Aorta (tissue), 5 donors: Measurements from ENCODE around the gene ZYX. TPM values are rescaled to one million over a fixed set of nuclear protein-coding genes. Genes with fewer than 3 reads are reported as not detected.
"Not testable (repeated sequence)": the region's sequence is repeated elsewhere in the genome, so short reads cannot be mapped to it uniquely, and the experiment has no call there.

Experiments used
- ATAC-seq: fragments of 200-7000 bp; cut with Tn5 transposase; one replicate; pipeline ENCODE4 v1.9.1; 2022; ENCODE audit warnings: moderate library complexity; ENCODE audit not compliant: low FRiP score
- DNase-seq, 2 donors: peaks; one replicate each; pipeline ENCODE4 v3.0.0-alpha.2; 2020
- H3K27ac ChIP-seq, 2 donors: one replicate each; pipeline ENCODE4 v1.5.1; 2013; ENCODE audit warnings: low read length in 2 of 2, mild to moderate bottlenecking in 2 of 2, moderate library complexity in 2 of 2, control low read depth in 1 of 2, inconsistent platforms in 1 of 2, low read depth in 1 of 2
- H3K27me3 ChIP-seq, 2 donors: one replicate each; pipeline ENCODE4 v1.6.1; 2013; ENCODE audit warnings: control low read depth in 1 of 2, low read length in 1 of 2, mild to moderate bottlenecking in 1 of 2, moderate library complexity in 1 of 2; ENCODE audit not compliant: insufficient read depth in 2 of 2, control insufficient read depth in 1 of 2
- H3K36me3 ChIP-seq, 2 donors: one replicate each; pipeline ENCODE4 v1.6.1; 2013; ENCODE audit warnings: control low read depth in 1 of 2, low read length in 1 of 2, mild to moderate bottlenecking in 1 of 2; ENCODE audit not compliant: insufficient read depth in 2 of 2, control insufficient read depth in 1 of 2
- H3K4me1 ChIP-seq, 2 donors: one replicate each; pipeline ENCODE4 v1.6.1; 2013; ENCODE audit warnings: low read length in 2 of 2, control low read depth in 1 of 2, mild to moderate bottlenecking in 1 of 2, moderate library complexity in 1 of 2; ENCODE audit not compliant: insufficient read depth in 2 of 2, control insufficient read depth in 1 of 2
- H3K4me3 ChIP-seq, 2 donors: one replicate each; pipeline ENCODE4 v1.5.1; 2013; ENCODE audit warnings: low read length in 2 of 2, control low read depth in 1 of 2, mild to moderate bottlenecking in 1 of 2
- H3K9me3 ChIP-seq: one replicate; pipeline ENCODE4 v1.6.1; 2013; ENCODE audit warnings: mild to moderate bottlenecking, low read length; ENCODE audit not compliant: control insufficient read depth
- WGBS, 2 donors: extraction: QIAGEN DNeasy Blood & Tissue Kit; methylation state at CpG; one replicate each; pipeline ENCODE4 v1.1.7; 2013; 5-methylcytosine and 5-hydroxymethylcytosine counted together
- intact Hi-C, 2 donors: fragments of 100-400 bp; cut with DNase I; formaldehyde crosslinking; loops; one replicate each; pipeline versions ENCODE4 v1.14.2 to v1.15.0; 2022
- polyA plus RNA-seq, 2 donors: library from polyadenylated mRNA; stranded (reverse); fragments of 200-250 nt; gene quantifications; one replicate each; pipeline ENCODE4 v1.2.3, GENCODE V29; 2013
- total RNA-seq, 2 donors: library from RNA; stranded (reverse); fragmentation: NEBNext Ultra II Directional; extraction: Animal tissue kit (Norgen Biotek cat#: 25700); gene quantifications; one replicate each; pipeline ENCODE4 v1.2.1, GENCODE V29; 2021
- donor health status: healthy with polysubstance abuse.
- donor health status: Bipolar disorder and iron deficiency.
- donor health status: DM: no; HTN: no; CAD: no.
- donor health status: DM: no; HTN: no; CAD: no.
- donor health status: DM: yes; HTN: yes; CAD: no.

Gene ZYX
- total and polyA plus RNA-seq, 4 donors = 131 to 499 (median 306) TPM

DNA sequence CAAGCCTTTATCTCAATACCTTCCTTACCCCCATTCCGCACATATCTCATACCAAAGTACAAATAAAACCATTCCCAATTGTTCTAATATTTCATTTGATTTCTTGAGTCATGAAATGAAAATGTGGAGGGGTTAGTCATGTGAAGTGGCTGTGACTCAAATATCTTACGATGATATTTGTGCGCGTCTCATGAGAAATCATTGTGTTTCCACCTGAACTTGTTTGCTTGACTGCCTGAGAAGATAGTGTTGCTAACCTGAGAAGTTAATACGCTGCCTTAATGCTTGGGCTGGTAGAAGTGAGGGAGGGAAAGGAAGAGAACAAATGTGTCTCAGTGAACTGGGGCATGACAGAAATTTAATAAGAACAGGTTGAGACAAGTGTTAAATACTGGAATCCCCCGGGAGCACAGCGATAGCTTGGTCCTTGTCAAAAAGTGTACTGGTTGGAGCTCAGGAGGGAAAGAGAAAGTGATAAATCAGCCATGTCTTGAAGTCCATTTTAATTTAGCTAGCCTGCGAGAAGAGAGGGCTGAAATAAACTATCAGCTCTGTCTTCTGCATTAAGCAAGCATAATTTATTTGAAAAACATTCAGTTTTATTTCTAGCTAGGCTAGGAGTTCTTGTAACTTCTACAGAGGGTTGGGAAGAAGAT lies 34.7 kb downstream of the ZYX start:
- no peaks in the 10 kb centered on the region for H3K9me3 ChIP-seq
- no peaks in the 10 kb centered on the region for H3K27me3 ChIP-seq
- no peak for ATAC-seq
- no peak overlapping the region for H3K27ac ChIP-seq
- H3K4me3 ChIP-seq = no peak overlapping the region
- no peak for DNase-seq
- intact Hi-C loops = loop anchor here (2.0 to 5.0 kb wide), 3 partner anchors 54 to 175 kb away; partner anchors contain the start of gene FAM131B (in 1 of the 2)
- no peaks in the 10 kb centered on the region for H3K36me3 ChIP-seq
- H3K4me1 ChIP-seq = no peaks in the 10 kb centered on the region
- WGBS, 2 donors = 79% methylated on average over 8 of the region's 8 CpGs

DNA sequence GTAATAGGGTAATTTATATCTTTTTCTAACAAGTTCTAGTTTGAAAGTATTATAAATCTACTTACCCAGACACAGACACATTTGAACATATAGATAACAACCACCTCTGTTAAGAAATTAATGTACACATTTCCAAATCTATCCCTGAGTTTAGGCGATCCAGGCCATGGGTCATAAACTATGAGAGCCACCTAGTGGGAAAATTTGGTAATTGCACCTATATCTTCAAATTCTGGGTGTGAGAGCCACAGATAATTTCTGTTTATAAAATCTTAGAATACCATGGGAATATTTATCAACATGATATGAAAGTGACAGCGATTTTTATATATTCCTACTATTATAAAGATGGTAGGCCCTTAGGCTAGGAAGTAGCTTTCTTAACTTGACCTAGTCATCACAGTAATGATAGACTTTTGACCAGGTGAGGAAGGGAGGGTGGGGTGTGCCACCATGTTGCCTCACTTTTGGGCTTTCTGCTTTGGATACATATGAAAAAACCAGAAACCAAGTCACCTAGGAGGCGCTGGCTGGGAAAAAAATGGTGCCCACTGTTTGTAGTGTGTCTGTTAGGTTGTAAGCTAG lies 35.5 kb downstream of the ZYX start:
- peak; percentile 78 for ATAC-seq
- Histone ChIP-seq H3K4me1 (no peaks in the 10 kb centered on the region), H3K36me3 (no peaks in the 10 kb centered on the region), H3K9me3 (no peaks in the 10 kb centered on the region), H3K27ac (no peak overlapping the region), H3K4me3 (no peak overlapping the region), H3K27me3 (no peaks in the 10 kb centered on the region)
- no peak for DNase-seq
- intact Hi-C loops = loop anchor here (2.0 to 5.0 kb wide), 3 partner anchors 54 to 176 kb away; partner anchors contain the start of gene FAM131B (in 1 of the 2)
- 3 to 5% methylated on average over 3 of the region's 3 CpGs for WGBS, 2 donors

DNA sequence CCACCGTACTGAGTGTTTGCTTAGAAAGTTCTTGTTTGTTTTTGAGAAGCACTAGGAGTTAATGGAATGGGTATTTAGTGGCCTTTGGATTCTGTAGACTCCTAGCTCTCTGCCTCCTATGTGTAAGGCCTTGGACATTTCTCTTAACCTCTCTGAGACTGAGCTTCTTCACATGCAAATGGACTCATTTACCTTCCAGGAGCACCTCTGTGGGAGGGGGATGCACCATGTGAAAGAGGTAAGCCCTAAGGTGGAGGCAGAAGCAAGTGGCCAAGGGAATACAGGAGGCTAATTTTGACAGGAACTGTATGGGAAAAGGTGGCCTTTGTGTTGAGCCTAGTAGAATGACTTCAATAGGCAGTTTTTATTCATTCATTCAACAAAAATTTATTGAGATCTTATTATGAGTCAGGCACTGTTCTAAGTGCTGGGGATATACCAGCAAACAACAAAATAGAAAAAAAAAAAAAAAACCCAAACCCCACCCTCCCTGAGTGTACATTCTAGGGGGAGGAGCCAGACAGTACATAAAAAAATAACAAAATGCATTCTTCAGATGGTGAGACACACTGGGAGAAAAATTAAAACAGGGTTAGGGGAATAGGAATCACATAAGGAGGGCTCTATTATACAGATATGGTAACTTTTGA lies 36.7 kb downstream of the ZYX start:
- Histone ChIP-seq H3K36me3 (no peaks in the 10 kb centered on the region), H3K4me1 (no peaks in the 10 kb centered on the region), H3K9me3 (no peaks in the 10 kb centered on the region), H3K27me3 (no peaks in the 10 kb centered on the region), H3K27ac (no peak overlapping the region), H3K4me3 (no peak overlapping the region)
- intact Hi-C loops = loop anchor here (2.0 to 5.0 kb wide), 3 partner anchors 56 to 177 kb away; partner anchors contain the start of gene FAM131B (in 1 of the 2)
- WGBS, 2 donors = 26 to 59% methylated on average over 1 of the region's 1 CpG
- ATAC-seq = no peak
- DNase-seq = no peak

DNA sequence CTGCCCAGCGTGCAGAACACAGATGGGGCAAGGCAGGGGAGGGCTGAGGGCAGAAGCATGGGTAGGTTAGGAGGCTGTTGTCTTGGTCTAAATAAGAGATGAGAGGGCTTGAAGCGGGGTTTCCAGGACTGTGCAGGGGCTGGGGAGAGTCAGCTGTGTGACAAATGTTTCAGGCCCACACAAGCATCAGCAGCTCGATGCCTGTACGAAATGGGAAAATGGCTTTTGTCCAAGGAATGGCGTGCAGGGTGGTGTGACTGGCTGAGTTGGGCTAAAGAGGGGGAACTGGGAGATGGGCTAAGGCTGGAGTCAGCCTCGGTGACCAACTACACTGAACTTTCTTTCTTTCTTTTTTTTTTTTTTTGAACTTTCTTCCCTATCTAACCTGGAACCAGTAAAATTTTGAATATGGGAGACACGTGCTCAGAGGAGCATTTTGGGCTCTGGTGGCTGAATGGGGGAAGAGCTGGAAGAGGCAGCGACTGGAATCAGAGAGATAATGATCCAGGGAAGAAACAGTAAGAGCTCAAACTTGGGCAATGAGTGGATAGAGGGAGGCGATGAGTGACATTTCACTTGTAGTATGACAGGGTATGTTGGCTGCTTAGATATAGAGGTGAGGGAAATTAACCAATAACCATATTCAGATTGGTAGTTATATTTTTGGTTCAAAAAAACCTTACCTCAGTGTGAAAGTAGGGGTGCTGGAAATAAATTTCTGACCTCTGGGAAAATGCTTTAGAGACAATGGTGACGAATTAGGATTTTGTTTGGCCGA lies 37.7 kb downstream of the ZYX start:
- H3K27ac ChIP-seq = no peak overlapping the region
- no peaks in the 10 kb centered on the region for H3K9me3 ChIP-seq
- ATAC-seq = no peak
- H3K4me3 ChIP-seq = no peak overlapping the region
- H3K4me1 ChIP-seq = no peaks in the 10 kb centered on the region
- DNase-seq = no peak
- H3K27me3 ChIP-seq = no peaks in the 10 kb centered on the region
- 77 to 81% methylated on average over 11 of the region's 11 CpGs for WGBS, 2 donors
- intact Hi-C loops = loop anchor here (5.0 kb wide), 2 partner anchors 57 to 97 kb away; partner anchors contain the start of gene FAM131B (in 1 of the 2)
- H3K36me3 ChIP-seq = no peaks in the 10 kb centered on the region

DNA sequence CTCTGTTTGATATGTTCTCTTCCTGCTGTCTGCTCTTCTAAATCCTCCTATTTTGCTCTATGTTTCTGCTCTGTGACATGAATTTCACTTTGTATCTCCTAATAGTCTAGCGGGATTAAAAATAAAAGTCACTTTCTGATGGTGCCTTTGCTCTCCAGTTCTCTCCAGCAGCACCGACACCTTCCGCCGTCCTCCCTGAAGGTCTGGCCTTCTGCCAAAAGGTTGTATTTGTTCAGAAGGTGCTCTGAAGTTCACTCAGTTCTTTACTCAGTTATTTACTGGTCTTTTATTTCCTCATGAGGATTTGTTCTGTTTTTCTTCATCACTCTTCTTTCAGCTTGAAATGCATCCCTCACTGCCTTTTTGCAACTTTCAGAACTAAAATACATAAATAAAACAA lies 38.7 kb downstream of the ZYX start:
- intact Hi-C loops = loop anchor here (5.0 kb wide), 2 partner anchors 58 to 98 kb away; partner anchors contain the start of gene FAM131B (in 1 of the 2)
- H3K27me3 ChIP-seq = no peaks in the 10 kb centered on the region
- no peak for ATAC-seq

DNA sequence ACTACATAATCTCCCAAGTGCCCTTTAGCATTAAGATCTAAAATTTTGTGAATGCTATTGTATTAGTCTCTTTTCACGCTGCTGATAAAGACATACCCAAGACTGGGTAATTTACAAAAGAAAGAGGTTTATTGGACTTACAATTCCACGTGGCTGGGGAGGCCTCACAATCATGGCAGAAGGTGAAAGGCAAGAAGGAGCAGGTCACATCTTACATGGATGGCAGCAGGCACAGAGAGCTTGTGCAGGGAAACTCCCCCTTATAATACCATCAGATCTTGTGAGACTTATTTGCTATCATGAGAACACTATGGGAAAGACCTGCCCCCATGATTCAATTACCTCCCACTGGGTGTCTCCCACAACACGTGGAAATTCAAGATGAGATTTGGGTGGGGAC lies 39.5 kb downstream of the ZYX start:
- DNase-seq, H3K27me3 ChIP-seq, H3K36me3 ChIP-seq, ATAC-seq, H3K4me1 ChIP-seq, intact Hi-C loops, H3K27ac ChIP-seq, H3K4me3 ChIP-seq, H3K9me3 ChIP-seq: not testable (repeated sequence)
- 60 to 63% methylated on average over 3 of the region's 3 CpGs for WGBS, 2 donors

More for the DNA sequence above, 38.7 kb downstream of the ZYX start:
- no peaks in the 10 kb centered on the region for H3K4me1 ChIP-seq
- DNase-seq = no peak
- H3K36me3 ChIP-seq = no peaks in the 10 kb centered on the region
- no peak overlapping the region for H3K4me3 ChIP-seq
- no peaks in the 10 kb centered on the region for H3K9me3 ChIP-seq
- WGBS, 2 donors = 59 to 61% methylated on average over 4 of the region's 4 CpGs
- H3K27ac ChIP-seq = no peak overlapping the region

DNA sequence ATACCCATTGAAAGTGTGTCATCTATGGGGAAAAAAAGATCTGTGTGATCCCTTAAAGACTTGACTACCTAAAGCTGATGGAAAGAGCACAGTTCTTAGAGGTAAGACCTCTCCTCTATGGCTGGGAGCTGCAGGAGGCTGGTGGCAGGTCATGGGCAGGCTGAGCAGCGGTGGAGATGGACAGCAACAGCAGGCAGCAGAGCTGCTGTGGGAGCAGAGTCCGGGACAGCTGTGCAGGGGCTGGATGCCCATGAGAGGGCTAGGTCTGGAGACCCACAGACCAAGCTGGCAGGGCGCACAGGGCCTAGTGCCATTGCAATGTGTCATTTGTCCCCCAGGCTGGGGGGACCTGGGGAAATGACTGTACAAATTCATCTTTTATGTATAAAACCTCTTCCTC lies 40.9 kb downstream of the ZYX start:
- no peaks in the 10 kb centered on the region for H3K9me3 ChIP-seq

DNA sequence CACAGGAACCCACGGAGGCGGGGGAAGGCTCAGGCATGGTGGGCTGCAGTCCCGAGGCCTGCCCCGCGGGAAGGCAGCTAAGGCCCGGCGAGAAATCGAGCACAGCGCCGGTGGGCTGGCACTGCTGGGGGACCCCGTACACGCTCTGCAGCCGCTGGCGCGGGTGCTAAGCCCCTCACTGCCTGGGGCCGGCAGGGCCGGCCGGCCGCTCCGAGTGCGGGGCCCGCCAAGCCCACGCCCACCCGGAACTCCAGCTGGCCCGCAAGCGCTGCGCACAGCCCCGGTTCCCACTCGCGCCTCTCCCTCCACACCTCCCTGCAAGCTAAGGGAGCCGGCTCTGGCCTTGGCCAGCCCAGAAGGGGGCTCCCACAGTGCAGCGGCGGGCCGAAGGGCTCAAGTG lies 43.3 kb downstream of the ZYX start:
- H3K9me3 ChIP-seq, H3K27ac ChIP-seq, H3K36me3 ChIP-seq, H3K27me3 ChIP-seq, H3K4me3 ChIP-seq, intact Hi-C loops, ATAC-seq, DNase-seq, H3K4me1 ChIP-seq: not testable (repeated sequence)
- WGBS, 2 donors = 96% methylated on average over 18 to 34 of the region's 34 CpGs

More for the DNA sequence above, 40.9 kb downstream of the ZYX start:
- intact Hi-C loops = no loop called here
- no peak overlapping the region for H3K27ac ChIP-seq
- ATAC-seq = no peak
- H3K4me1 ChIP-seq = no peaks in the 10 kb centered on the region
- 91 to 97% methylated on average over 3 of the region's 3 CpGs for WGBS, 2 donors
- no peaks in the 10 kb centered on the region for H3K27me3 ChIP-seq
- H3K36me3 ChIP-seq = no peaks in the 10 kb centered on the region
- DNase-seq = no peak
- no peak overlapping the region for H3K4me3 ChIP-seq
